Measurements from ENCODE around the gene TCOF1.

DNA sequence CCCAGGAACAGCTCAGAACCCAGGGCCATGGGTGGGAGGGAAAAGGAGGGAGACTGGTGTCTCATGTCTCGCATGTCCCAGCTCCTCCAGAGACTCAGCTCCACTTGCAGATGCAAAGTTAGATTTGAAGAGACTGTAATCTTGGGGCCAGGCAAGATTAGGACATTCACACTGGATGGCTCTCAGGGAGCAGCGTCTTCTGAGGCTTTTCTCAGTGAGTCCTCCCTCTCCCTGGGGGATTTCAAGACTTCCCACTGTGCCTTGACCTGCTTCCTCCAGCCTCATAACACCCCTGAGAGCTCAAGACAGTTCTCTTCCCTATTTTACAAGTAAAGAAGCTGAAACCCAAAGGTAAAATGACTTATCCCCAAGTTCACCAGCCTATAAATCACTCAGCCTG, 10.5 kb upstream of the TCOF1 start:
- no peak for TF ChIP-seq EZH2 (IDR thresholded peaks at IDR 0.05; ENCODE audit: borderline replicate concordance, low read depth, low read length, severe bottlenecking)
- TF ChIP-seq, protein P1, sequence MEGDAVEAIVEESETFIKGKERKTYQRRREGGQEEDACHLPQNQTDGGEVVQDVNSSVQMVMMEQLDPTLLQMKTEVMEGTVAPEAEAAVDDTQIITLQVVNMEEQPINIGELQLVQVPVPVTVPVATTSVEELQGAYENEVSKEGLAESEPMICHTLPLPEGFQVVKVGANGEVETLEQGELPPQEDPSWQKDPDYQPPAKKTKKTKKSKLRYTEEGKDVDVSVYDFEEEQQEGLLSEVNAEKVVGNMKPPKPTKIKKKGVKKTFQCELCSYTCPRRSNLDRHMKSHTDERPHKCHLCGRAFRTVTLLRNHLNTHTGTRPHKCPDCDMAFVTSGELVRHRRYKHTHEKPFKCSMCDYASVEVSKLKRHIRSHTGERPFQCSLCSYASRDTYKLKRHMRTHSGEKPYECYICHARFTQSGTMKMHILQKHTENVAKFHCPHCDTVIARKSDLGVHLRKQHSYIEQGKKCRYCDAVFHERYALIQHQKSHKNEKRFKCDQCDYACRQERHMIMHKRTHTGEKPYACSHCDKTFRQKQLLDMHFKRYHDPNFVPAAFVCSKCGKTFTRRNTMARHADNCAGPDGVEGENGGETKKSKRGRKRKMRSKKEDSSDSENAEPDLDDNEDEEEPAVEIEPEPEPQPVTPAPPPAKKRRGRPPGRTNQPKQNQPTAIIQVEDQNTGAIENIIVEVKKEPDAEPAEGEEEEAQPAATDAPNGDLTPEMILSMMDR (IDR thresholded peaks at IDR 0.05; ENCODE audit: borderline replicate concordance, extremely low read depth, low read length, poor library complexity, severe bottlenecking) = no peak

Measured in DND-41 (cell line).